ENCODE measurements around the gene VANGL2. TPM values are rescaled to one million over a fixed set of nuclear protein-coding genes. Genes with fewer than 3 reads are reported as not detected.
"Not testable (repeated sequence)": the region's sequence is repeated elsewhere in the genome, so short reads cannot be mapped to it uniquely, and the experiment has no call there.

Gene VANGL2
- total and polyA plus RNA-seq, 9 of the 15 experiments (the other 6 are each of a cell fraction or from before 2014, with no cell fraction given): 0.28 to 4.0 (median 0.98) TPM

GRCh38 chr1:160377585-160378206 lies 22.7 kb upstream of the VANGL2 start (continued):
- TF ChIP-seq NONO (IDR thresholded peaks at IDR 0.05; ENCODE audit: low read depth in 2 of 2, low read length in 1 of 2) (no peak), THRA (IDR thresholded peaks at IDR 0.05) (no peak), XRCC3 (IDR thresholded peaks at IDR 0.05) (no peak), NFXL1 (CRISPR knock-in tag; IDR thresholded peaks at IDR 0.05) (no peak), NEUROD1 (IDR thresholded peaks at IDR 0.05; ENCODE audit: borderline replicate concordance, low read depth, low read length, partially characterized antibody) (no peak), CHCHD3 (CRISPR knock-in tag; IDR thresholded peaks at IDR 0.05) (no peak)

- H3K27ac ChIP-seq (ENCODE audit: extremely low read depth, low read depth, low read length); H3K4me3 ChIP-seq; H4K20me1 ChIP-seq (replicated peaks; ENCODE audit: control insufficient read depth, insufficient read depth, low read length); ATAC-seq; BruUV-seq (replicated peaks); H3K9ac ChIP-seq (ENCODE audit: insufficient read depth in 1 of 2, low read depth in 2 of 2, low read length in 2 of 2); FAIRE-seq; H3K27me3 ChIP-seq (ENCODE audit: control insufficient read depth in 2 of 2, insufficient read depth in 2 of 2, low read length in 2 of 2); CTCF ChIA-PET (ENCODE audit: low intra/inter-chr PET ratio); H3K79me2 ChIP-seq (ENCODE audit: control insufficient read depth, insufficient read depth, low read length); H2AFZ ChIP-seq (ENCODE audit: low read depth, low read length); DNase-seq (ENCODE audit: extremely low read depth in 1 of 4, low spot score in 3 of 4); H3K36me3 ChIP-seq (ENCODE audit: control insufficient read depth, insufficient read depth, low read length); H3K4me2 ChIP-seq (ENCODE audit: insufficient read depth, low read length); H3K9me3 ChIP-seq (replicated peaks; ENCODE audit: control insufficient read depth, insufficient read depth, low read depth, low read length); H3K4me1 ChIP-seq (replicated peaks in 1 of 2; ENCODE audit: control insufficient read depth in 2 of 2, insufficient read depth in 2 of 2, low read length in 2 of 2); H3K9me1 ChIP-seq (ENCODE audit: control insufficient read depth, insufficient read depth, low read length); intact Hi-C loops (cut with micrococcal nuclease); POLR2A ChIA-PET; in situ Hi-C loops (cut with MboI): not testable (repeated sequence)
- TF ChIP-seq RBM25 (IDR thresholded peaks at IDR 0.05; ENCODE audit: low read depth, low read length, severe bottlenecking) (peak; percentile 10), ZNF146 (CRISPR knock-in tag; IDR thresholded peaks at IDR 0.05; ENCODE audit: unreplicated experiment) (peak; percentile 94), BCOR (IDR thresholded peaks at IDR 0.05) (peak; percentile 64), KDM1A (IDR thresholded peaks at IDR 0.05) (peak in 1 of 2 experiments; percentile 37; a peak in 1 of 4 replicates)
- WGBS (ENCODE audit: insufficient coverage, low coverage, missing lambda C conversion rate): 71% methylated on average over 2 of the region's 2 CpGs
These were observed 15.6 kb upstream of the VANGL2 start for GRCh38 chr1:160384812-160385211.

Measured in K562 (cell line).